ENCODE results near the gene SH3RF3. TPM values are rescaled to one million over a fixed set of nuclear protein-coding genes. Genes with fewer than 3 reads are reported as not detected.

Gene SH3RF3
- total RNA-seq, 1 donor from 2014 or later: 0.47 TPM

GRCh38 chr2:109193807-109194619 is 65.0 kb downstream of the SH3RF3 start:
- intact Hi-C loops (cut with micrococcal nuclease): no loop called here
- H3K27me3 Mint-ChIP-seq: peaks cover 41% of the 10 kb centered on the region
- H3K4me1 Mint-ChIP-seq: no peaks in the 10 kb centered on the region
- no peaks in the 10 kb centered on the region for H3K9me3 Mint-ChIP-seq
- no peaks in the 10 kb centered on the region for H3K36me3 Mint-ChIP-seq (ENCODE audit: low read depth)
- no peak overlapping the region for H3K4me3 Mint-ChIP-seq
- H3K27ac Mint-ChIP-seq: no peak overlapping the region
- DNase-seq: no peak

GRCh38 chr2:109194620-109194937 is 65.6 kb downstream of the SH3RF3 start:
- Mint-ChIP-seq H3K27me3 (peaks cover 38% of the 10 kb centered on the region), H3K36me3 (ENCODE audit: low read depth) (no peaks in the 10 kb centered on the region), H3K4me3 (no peak overlapping the region), H3K4me1 (no peaks in the 10 kb centered on the region), H3K27ac (no peak overlapping the region), H3K9me3 (no peaks in the 10 kb centered on the region)
- intact Hi-C loops (cut with micrococcal nuclease): no loop called here
- DNase-seq: no peak

- H3K4me1 Mint-ChIP-seq: no peaks in the 10 kb centered on the region
- intact Hi-C loops (cut with micrococcal nuclease): no loop called here
- H3K4me3 Mint-ChIP-seq: no peak overlapping the region
- no peaks in the 10 kb centered on the region for H3K9me3 Mint-ChIP-seq
- no peaks in the 10 kb centered on the region for H3K36me3 Mint-ChIP-seq (ENCODE audit: low read depth)
- peaks cover 34% of the 10 kb centered on the region for H3K27me3 Mint-ChIP-seq
- H3K27ac Mint-ChIP-seq: no peak overlapping the region
- DNase-seq: no peak
These were observed 66.4 kb downstream of the SH3RF3 start for GRCh38 chr2:109195193-109196045.

- no peak for DNase-seq
- intact Hi-C loops (cut with micrococcal nuclease): no loop called here
- Mint-ChIP-seq H3K4me3 (no peak overlapping the region), H3K36me3 (ENCODE audit: low read depth) (no peaks in the 10 kb centered on the region), H3K9me3 (no peaks in the 10 kb centered on the region), H3K27me3 (peaks cover 29% of the 10 kb centered on the region), H3K27ac (no peak overlapping the region), H3K4me1 (no peaks in the 10 kb centered on the region)
These were observed 67.3 kb downstream of the SH3RF3 start for GRCh38 chr2:109196081-109196875.

GRCh38 chr2:109197491-109198418 is 68.8 kb downstream of the SH3RF3 start:
- Mint-ChIP-seq H3K27ac (no peak overlapping the region), H3K4me3 (no peak overlapping the region), H3K4me1 (no peaks in the 10 kb centered on the region), H3K9me3 (no peaks in the 10 kb centered on the region), H3K36me3 (ENCODE audit: low read depth) (no peaks in the 10 kb centered on the region), H3K27me3 (peaks cover 25% of the 10 kb centered on the region)
- DNase-seq: no peak
- intact Hi-C loops (cut with micrococcal nuclease): no loop called here

GRCh38 chr2:109199790-109200189 is 70.8 kb downstream of the SH3RF3 start:
- Mint-ChIP-seq H3K27me3 (peaks cover 17% of the 10 kb centered on the region), H3K9me3 (no peaks in the 10 kb centered on the region), H3K4me1 (no peaks in the 10 kb centered on the region), H3K4me3 (no peak overlapping the region), H3K27ac (no peak overlapping the region), H3K36me3 (ENCODE audit: low read depth) (no peaks in the 10 kb centered on the region)
- intact Hi-C loops (cut with micrococcal nuclease): no loop called here
- DNase-seq: no peak

- Mint-ChIP-seq H3K27me3 (peaks cover 20% of the 10 kb centered on the region), H3K4me1 (no peaks in the 10 kb centered on the region), H3K4me3 (no peak overlapping the region), H3K36me3 (ENCODE audit: low read depth) (no peaks in the 10 kb centered on the region), H3K27ac (no peak overlapping the region), H3K9me3 (no peaks in the 10 kb centered on the region)
- intact Hi-C loops (cut with micrococcal nuclease): no loop called here
- DNase-seq: no peak
These were observed 71.8 kb downstream of the SH3RF3 start for GRCh38 chr2:109200616-109201464.

- peaks cover 23% of the 10 kb centered on the region for H3K27me3 Mint-ChIP-seq
- no peak overlapping the region for H3K4me3 Mint-ChIP-seq
- peak overlapping the region; percentile 32 for H3K27ac Mint-ChIP-seq
- H3K4me1 Mint-ChIP-seq: no peaks in the 10 kb centered on the region
- intact Hi-C loops (cut with micrococcal nuclease): no loop called here
- H3K36me3 Mint-ChIP-seq (ENCODE audit: low read depth): no peaks in the 10 kb centered on the region
- H3K9me3 Mint-ChIP-seq: no peaks in the 10 kb centered on the region
- DNase-seq: no peak
These were observed 72.7 kb downstream of the SH3RF3 start for GRCh38 chr2:109201465-109202327.

- no peaks in the 10 kb centered on the region for H3K36me3 Mint-ChIP-seq (ENCODE audit: low read depth)
- intact Hi-C loops (cut with micrococcal nuclease): no loop called here
- H3K4me3 Mint-ChIP-seq: no peak overlapping the region
- H3K27ac Mint-ChIP-seq: no peak overlapping the region
- DNase-seq: no peak
- H3K9me3 Mint-ChIP-seq: no peaks in the 10 kb centered on the region
- H3K4me1 Mint-ChIP-seq: peaks cover 1% of the 10 kb centered on the region
- peaks cover 31% of the 10 kb centered on the region for H3K27me3 Mint-ChIP-seq
These were observed 73.5 kb downstream of the SH3RF3 start for GRCh38 chr2:109202486-109202885.

- peaks cover 1% of the 10 kb centered on the region for H3K4me1 Mint-ChIP-seq
- no peaks in the 10 kb centered on the region for H3K36me3 Mint-ChIP-seq (ENCODE audit: low read depth)
- H3K9me3 Mint-ChIP-seq: no peaks in the 10 kb centered on the region
- intact Hi-C loops (cut with micrococcal nuclease): no loop called here
- DNase-seq: no peak
- H3K27me3 Mint-ChIP-seq: peaks cover 36% of the 10 kb centered on the region
- no peak overlapping the region for H3K27ac Mint-ChIP-seq
- no peak overlapping the region for H3K4me3 Mint-ChIP-seq
These were observed 74.4 kb downstream of the SH3RF3 start for GRCh38 chr2:109203246-109204011.

GRCh38 chr2:109204412-109204811 is 75.4 kb downstream of the SH3RF3 start:
- Mint-ChIP-seq H3K4me3 (no peak overlapping the region), H3K4me1 (peaks cover 3% of the 10 kb centered on the region), H3K27me3 (peaks cover 45% of the 10 kb centered on the region), H3K27ac (no peak overlapping the region), H3K9me3 (no peaks in the 10 kb centered on the region), H3K36me3 (ENCODE audit: low read depth) (no peaks in the 10 kb centered on the region)
- intact Hi-C loops (cut with micrococcal nuclease): no loop called here
- no peak for DNase-seq

Measured in activated CD4-positive, alpha-beta T cell treated with anti-CD3 and anti-CD28 coated beads, Interleukin-2, amount 10 ng/mL, durations not matched to agents 24 days and 14 days (primary cell).